Stomach (tissue), 4 donors: Measurements from ENCODE around the gene USP34.

Experiments
- EP300 ChIP-seq: sonication (generic); formaldehyde crosslinking; IDR thresholded peaks from one replicate; pipeline ENCODE4 v1.6.1; 2017; ENCODE audit warnings: antibody characterized with exemption
- POLR2A ChIP-seq, 4 donors: fragments of 450-650 bp; IDR thresholded peaks; one replicate each; pipeline ENCODE4 v1.6.1; 2016; ENCODE audit warnings: antibody characterized with exemption in 4 of 4, control low read depth in 2 of 4, mild to moderate bottlenecking in 1 of 4, moderate library complexity in 1 of 4
- POLR2AphosphoS5 ChIP-seq, 3 donors: sonication (generic); formaldehyde crosslinking; IDR thresholded peaks; one replicate each; pipeline ENCODE4 v1.6.1; 2016; ENCODE audit warnings: antibody characterized with exemption in 3 of 3
- TF ChIP-seq, protein P1 (sequence below), 7 experiments: fragments of 450-650 bp in 4 of 7; fragments of 200-600 bp in 3 of 7; sonication (generic) in 3 of 7; IDR thresholded peaks; one replicate each; pipeline ENCODE4 v1.5.1; 2016 to 2019; ENCODE audit warnings: antibody characterized with exemption in 7 of 7, control low read depth in 2 of 7, mild to moderate bottlenecking in 1 of 7

DNA sequence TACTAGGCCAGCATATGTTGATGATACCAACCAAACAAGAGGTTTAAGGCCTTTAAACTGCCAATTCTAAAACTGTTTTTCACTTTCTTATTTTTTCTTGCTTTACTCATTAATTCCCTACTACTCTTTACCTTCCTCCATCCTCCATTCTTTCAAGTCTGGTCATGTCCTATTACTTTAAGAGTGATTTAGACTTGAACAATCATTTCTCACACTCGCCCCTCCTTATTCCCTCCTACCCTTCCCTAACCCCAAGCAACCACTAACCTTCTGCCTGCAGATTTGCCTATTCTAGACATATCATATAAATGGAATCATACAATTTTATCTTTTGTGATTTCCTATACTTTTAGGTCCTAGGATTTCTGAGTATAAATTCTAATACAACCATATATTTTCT is 127.7 kb downstream of the USP34 start:
- TF ChIP-seq, protein P1, sequence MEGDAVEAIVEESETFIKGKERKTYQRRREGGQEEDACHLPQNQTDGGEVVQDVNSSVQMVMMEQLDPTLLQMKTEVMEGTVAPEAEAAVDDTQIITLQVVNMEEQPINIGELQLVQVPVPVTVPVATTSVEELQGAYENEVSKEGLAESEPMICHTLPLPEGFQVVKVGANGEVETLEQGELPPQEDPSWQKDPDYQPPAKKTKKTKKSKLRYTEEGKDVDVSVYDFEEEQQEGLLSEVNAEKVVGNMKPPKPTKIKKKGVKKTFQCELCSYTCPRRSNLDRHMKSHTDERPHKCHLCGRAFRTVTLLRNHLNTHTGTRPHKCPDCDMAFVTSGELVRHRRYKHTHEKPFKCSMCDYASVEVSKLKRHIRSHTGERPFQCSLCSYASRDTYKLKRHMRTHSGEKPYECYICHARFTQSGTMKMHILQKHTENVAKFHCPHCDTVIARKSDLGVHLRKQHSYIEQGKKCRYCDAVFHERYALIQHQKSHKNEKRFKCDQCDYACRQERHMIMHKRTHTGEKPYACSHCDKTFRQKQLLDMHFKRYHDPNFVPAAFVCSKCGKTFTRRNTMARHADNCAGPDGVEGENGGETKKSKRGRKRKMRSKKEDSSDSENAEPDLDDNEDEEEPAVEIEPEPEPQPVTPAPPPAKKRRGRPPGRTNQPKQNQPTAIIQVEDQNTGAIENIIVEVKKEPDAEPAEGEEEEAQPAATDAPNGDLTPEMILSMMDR (IDR thresholded peaks at IDR 0.05), result no peak
- TF ChIP-seq POLR2A (IDR thresholded peaks at IDR 0.05) (no peak), POLR2AphosphoS5 (IDR thresholded peaks at IDR 0.05) (no peak), EP300 (no peak)
